ENCODE results near the gene ABCC8.

DNA sequence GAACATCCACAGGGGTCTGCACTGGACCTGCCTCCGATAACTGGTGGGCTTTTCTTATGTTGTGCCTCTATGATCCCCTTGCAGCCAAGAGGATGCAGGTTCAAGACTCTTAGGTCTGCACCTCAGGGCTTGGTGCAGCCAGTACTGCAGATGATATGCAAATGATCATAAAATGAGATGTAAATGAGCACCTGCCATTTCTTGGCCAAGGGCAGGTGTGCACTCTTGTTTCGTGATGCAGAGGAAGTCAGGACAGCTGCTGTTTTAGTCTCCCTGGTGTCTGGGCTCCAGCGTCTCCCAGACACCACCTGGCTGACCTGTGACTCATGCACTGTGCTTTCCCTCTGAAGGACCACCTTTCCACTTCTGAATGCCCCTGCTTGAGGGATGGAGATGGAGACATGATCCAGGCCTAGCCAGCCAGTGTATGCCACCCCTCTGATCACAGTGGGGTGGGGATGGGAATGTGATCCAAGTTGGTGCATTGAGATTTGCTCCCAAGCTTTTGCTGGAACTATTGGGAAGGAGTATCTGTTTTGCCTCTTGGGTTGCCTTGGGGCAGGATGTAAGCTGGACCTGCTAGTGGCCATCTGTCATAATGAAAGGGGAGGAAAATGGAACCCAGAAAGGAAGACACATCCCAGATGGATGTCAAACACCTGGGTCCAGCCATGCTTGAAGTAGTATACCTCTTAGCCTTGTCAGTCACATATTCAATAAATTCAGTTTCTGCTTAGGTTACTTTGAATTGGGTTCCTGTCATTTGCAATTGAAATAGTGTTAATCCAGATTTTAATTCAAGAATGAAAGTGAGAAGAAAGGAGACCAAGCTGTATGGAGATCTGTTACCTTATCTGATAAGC lies 84.9 kb downstream of the ABCC8 start:
- TF ChIP-seq EZH2phosphoT487 (IDR thresholded peaks at IDR 0.05; ENCODE audit: insufficient read depth, low read depth): no peak
- no peak for TF ChIP-seq EZH2 (IDR thresholded peaks at IDR 0.05; ENCODE audit: insufficient read depth, poor library complexity, severe bottlenecking)

Data from GM23248 (cell line).